Astrocyte of the cerebellum (primary cell): ENCODE measurements around the gene HTR4.

Experiments
- DNase-seq: peaks from one replicate; pipeline ENCODE4 v3.0.0-alpha.2; 2011; ENCODE audit warnings: low read depth
- H3K4me3 ChIP-seq: 2 replicates; pipeline ENCODE4 v1.5.1; 2011; ENCODE audit warnings: mild to moderate bottlenecking, low read depth, low read length, moderate library complexity
- CTCF ChIP-seq: IDR thresholded peaks from 2 replicates; pipeline ENCODE4 v1.5.1; 2012; ENCODE audit warnings: low read length, low read depth, moderate library complexity, mild to moderate bottlenecking; ENCODE audit errors: missing control alignments
- in situ Hi-C: cut with HindIII; loops from 2 replicates; pipeline ENCODE4 v1.10.0; 2017; ENCODE audit warnings: low sequenced_read_pairs

HTR4 gene

GRCh38 chr5:148666353-148666752 is 12.0 kb upstream of the HTR4 start:
- TF ChIP-seq CTCF: no peak
- no peak overlapping the region for H3K4me3 ChIP-seq
- in situ Hi-C loops: no loop called here
- DNase-seq: no peak

GRCh38 chr5:148665431-148665830 is 11.1 kb upstream of the HTR4 start:
- no peak overlapping the region for H3K4me3 ChIP-seq
- DNase-seq: no peak
- no peak for TF ChIP-seq CTCF
- in situ Hi-C loops: no loop called here

DNA sequence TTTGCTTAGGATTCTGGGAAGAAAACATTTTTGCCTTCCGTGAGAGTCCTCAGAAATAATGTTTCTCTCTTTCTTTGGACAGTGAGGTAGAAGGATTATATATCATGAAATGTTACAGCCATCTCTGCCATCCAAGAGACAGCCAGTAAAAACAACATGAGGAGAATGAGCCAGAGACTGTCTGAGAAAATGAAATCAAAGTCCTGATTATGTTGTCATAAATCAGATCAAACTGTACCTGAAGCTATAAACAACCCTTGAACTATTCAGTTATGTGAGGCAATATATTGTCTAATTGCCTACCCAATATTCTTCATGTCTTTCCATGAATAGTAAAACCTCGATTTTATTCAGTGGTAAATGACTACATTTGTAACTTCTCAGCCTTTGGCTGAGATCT is 9.2 kb upstream of the HTR4 start:
- no peak for DNase-seq
- in situ Hi-C loops: no loop called here
- no peak for TF ChIP-seq CTCF
- no peak overlapping the region for H3K4me3 ChIP-seq

- H3K4me3 ChIP-seq: no peak overlapping the region
- in situ Hi-C loops: no loop called here
- DNase-seq: no peak
- TF ChIP-seq CTCF: no peak
Measured at GRCh38 chr5:148660346-148660660, 6.0 kb upstream of the HTR4 start.

- H3K4me3 ChIP-seq: no peak overlapping the region
- DNase-seq: no peak
- in situ Hi-C loops: no loop called here
- no peak for TF ChIP-seq CTCF
Measured at GRCh38 chr5:148659641-148660345, 5.5 kb upstream of the HTR4 start.

DNA sequence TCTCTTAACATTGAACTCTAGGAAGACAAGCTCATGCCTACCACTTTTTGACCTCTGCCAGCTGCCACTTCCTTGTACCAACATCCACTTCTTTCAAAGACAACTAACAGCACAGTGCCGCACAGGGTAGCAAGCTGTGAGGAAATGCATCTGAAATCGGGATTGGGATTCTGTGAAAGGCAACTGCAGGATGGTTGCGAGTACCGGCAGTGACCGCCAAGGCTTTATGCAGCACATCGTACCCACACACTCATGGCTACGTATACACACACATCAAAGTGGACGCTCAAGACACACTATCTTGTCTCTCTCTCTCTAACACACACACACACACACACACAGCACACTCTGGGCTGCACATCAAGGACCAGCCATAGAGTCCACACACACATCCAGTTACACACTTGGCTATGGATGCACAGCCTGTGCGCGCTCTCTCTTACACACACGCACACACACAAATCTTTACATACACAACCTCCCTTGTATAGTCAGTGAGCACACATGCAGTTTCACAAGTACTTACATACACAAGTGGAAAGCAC is 964 bp downstream of the HTR4 start:
- no peak for DNase-seq
- no peak overlapping the region for H3K4me3 ChIP-seq
- in situ Hi-C loops: no loop called here
- TF ChIP-seq CTCF: no peak

GRCh38 chr5:148651528-148651927 is 2.8 kb downstream of the HTR4 start:
- no peak overlapping the region for H3K4me3 ChIP-seq
- in situ Hi-C loops: no loop called here
- no peak for TF ChIP-seq CTCF
- DNase-seq: no peak
